GM21717 (cell line): ENCODE measurements around the gene RNF183.
"Not testable (repeated sequence)": the region's sequence is repeated elsewhere in the genome, so short reads cannot be mapped to it uniquely, and the experiment has no call there.

Source experiments
- ATAC-seq: cut with Tn5 transposase; IDR thresholded peaks from one replicate; pipeline ENCODE4 v1.9.1; 2021; ENCODE audit warnings: mild to moderate bottlenecking, moderate library complexity; ENCODE audit not compliant: unreplicated experiment

RNF183 gene

GRCh38 chr9:113317777-113318176, 14.6 kb upstream of the RNF183 start:
- no peak for ATAC-seq

GRCh38 chr9:113316030-113316429, 12.9 kb upstream of the RNF183 start:
- no peak for ATAC-seq

- no peak for ATAC-seq
These were observed 12.1 kb upstream of the RNF183 start for GRCh38 chr9:113315231-113315630.

- ATAC-seq = no peak
These were observed 10.1 kb upstream of the RNF183 start for GRCh38 chr9:113313261-113313660.

GRCh38 chr9:113311961-113312360, 8.8 kb upstream of the RNF183 start:
- no peak for ATAC-seq

- ATAC-seq = no peak
These were observed 7.4 kb upstream of the RNF183 start for GRCh38 chr9:113310538-113310937.

GRCh38 chr9:113309204-113309813, 6.1 kb upstream of the RNF183 start:
- ATAC-seq = no peak

GRCh38 chr9:113307396-113307975, 4.3 kb upstream of the RNF183 start:
- no peak for ATAC-seq

GRCh38 chr9:113306566-113306965, 3.4 kb upstream of the RNF183 start:
- ATAC-seq = no peak

GRCh38 chr9:113301548-113301947, 1.6 kb downstream of the RNF183 start:
- no peak for ATAC-seq

- no peak for ATAC-seq
These were observed 3.3 kb downstream of the RNF183 start for GRCh38 chr9:113299800-113300292.

GRCh38 chr9:113298924-113299770, 4.0 kb downstream of the RNF183 start:
- no peak for ATAC-seq

GRCh38 chr9:113298311-113298710, 4.9 kb downstream of the RNF183 start:
- no peak for ATAC-seq

- ATAC-seq = no peak
These were observed 6.2 kb downstream of the RNF183 start for GRCh38 chr9:113296796-113297558.

- not testable (repeated sequence) for ATAC-seq
These were observed 6.9 kb downstream of the RNF183 start for GRCh38 chr9:113296247-113296646.

GRCh38 chr9:113293285-113293878, 9.8 kb downstream of the RNF183 start:
- no peak for ATAC-seq

- ATAC-seq = no peak
These were observed 13.0 kb downstream of the RNF183 start for GRCh38 chr9:113290052-113290607.

GRCh38 chr9:113289091-113289490, 14.1 kb downstream of the RNF183 start:
- no peak for ATAC-seq

GRCh38 chr9:113281356-113281755, 21.8 kb downstream of the RNF183 start:
- ATAC-seq = no peak

GRCh38 chr9:113278840-113279239, 24.3 kb downstream of the RNF183 start:
- no peak for ATAC-seq
